Glutamatergic neuron (in vitro differentiated cells): Measurements from ENCODE around the gene WDHD1. TPM values are rescaled to one million over a fixed set of nuclear protein-coding genes. Genes with fewer than 3 reads are reported as not detected.

Source experiments
- DNase-seq: peaks from one replicate; pipeline ENCODE4 v3.0.0; 2022
- H3K27ac Mint-ChIP-seq: one replicate; pipeline ENCODE4 v1.8.0; 2020; ENCODE audit warnings: mild to moderate bottlenecking, mixed read lengths, inconsistent platforms; ENCODE audit not compliant: unreplicated experiment
- H3K27me3 Mint-ChIP-seq: one replicate; pipeline ENCODE4 v1.8.0; 2020; ENCODE audit warnings: mild to moderate bottlenecking, moderate library complexity, mixed read lengths, inconsistent platforms; ENCODE audit not compliant: unreplicated experiment
- H3K36me3 Mint-ChIP-seq: one replicate; pipeline ENCODE4 v1.8.0; 2020; ENCODE audit warnings: mild to moderate bottlenecking, mixed read lengths, inconsistent platforms; ENCODE audit not compliant: unreplicated experiment
- H3K4me1 Mint-ChIP-seq: one replicate; pipeline ENCODE4 v1.8.0; 2020; ENCODE audit warnings: mild to moderate bottlenecking, low read depth, mixed read lengths, inconsistent platforms; ENCODE audit not compliant: unreplicated experiment
- H3K4me3 Mint-ChIP-seq: one replicate; pipeline ENCODE4 v1.8.0; 2020; ENCODE audit warnings: mild to moderate bottlenecking, mixed read lengths, inconsistent platforms; ENCODE audit not compliant: unreplicated experiment
- H3K9me3 Mint-ChIP-seq: one replicate; pipeline ENCODE4 v1.8.0; 2020; ENCODE audit warnings: mild to moderate bottlenecking, moderate library complexity, mixed read lengths, inconsistent platforms; ENCODE audit not compliant: unreplicated experiment
- CTCF ChIP-seq: fragments of 200-600 bp; sonication (generic); IDR thresholded peaks from one replicate; pipeline ENCODE4 v1.5.0; 2021; ENCODE audit not compliant: partially characterized antibody, unreplicated experiment
- total RNA-seq: library from RNA; stranded (reverse); fragmentation: NEBNext Ultra II Directional; extraction: Animal tissue kit (Norgen Biotek cat#: 25700); gene quantifications from one replicate; pipeline ENCODE4 v1.2.1, GENCODE V29; 2021; ENCODE audit not compliant: unreplicated experiment

WDHD1 gene
- total RNA-seq, 1 donor from 2014 or later = 13.9 TPM

GRCh38 chr14:55019968-55020554, 6.8 kb downstream of the WDHD1 start:
- Mint-ChIP-seq H3K4me3 (no peak overlapping the region), H3K27ac (peak overlapping the region; percentile 8), H3K27me3 (no peaks in the 10 kb centered on the region), H3K4me1 (peaks cover 5% of the 10 kb centered on the region), H3K9me3 (peaks cover 1% of the 10 kb centered on the region), H3K36me3 (no peaks in the 10 kb centered on the region)
- DNase-seq = no peak
- TF ChIP-seq CTCF = no peak

- no peaks in the 10 kb centered on the region for H3K9me3 Mint-ChIP-seq
- H3K4me3 Mint-ChIP-seq = no peak overlapping the region
- no peaks in the 10 kb centered on the region for H3K36me3 Mint-ChIP-seq
- no peak for TF ChIP-seq CTCF
- no peak overlapping the region for H3K27ac Mint-ChIP-seq
- H3K27me3 Mint-ChIP-seq = no peaks in the 10 kb centered on the region
- no peaks in the 10 kb centered on the region for H3K4me1 Mint-ChIP-seq
- DNase-seq = no peak
Observed at GRCh38 chr14:55015006-55015405, 11.9 kb downstream of the WDHD1 start.

GRCh38 chr14:55005071-55005470, 21.8 kb downstream of the WDHD1 start:
- Mint-ChIP-seq H3K36me3 (no peaks in the 10 kb centered on the region), H3K27ac (no peak overlapping the region), H3K27me3 (no peaks in the 10 kb centered on the region), H3K9me3 (no peaks in the 10 kb centered on the region), H3K4me3 (no peak overlapping the region), H3K4me1 (no peaks in the 10 kb centered on the region)
- DNase-seq = no peak
- no peak for TF ChIP-seq CTCF

GRCh38 chr14:55000381-55000780, 26.5 kb downstream of the WDHD1 start:
- H3K4me1 Mint-ChIP-seq = no peaks in the 10 kb centered on the region
- no peak overlapping the region for H3K4me3 Mint-ChIP-seq
- no peak for DNase-seq
- no peak for TF ChIP-seq CTCF
- no peaks in the 10 kb centered on the region for H3K27me3 Mint-ChIP-seq
- no peak overlapping the region for H3K27ac Mint-ChIP-seq
- no peaks in the 10 kb centered on the region for H3K36me3 Mint-ChIP-seq
- H3K9me3 Mint-ChIP-seq = no peaks in the 10 kb centered on the region

GRCh38 chr14:54985156-54985555, 41.7 kb downstream of the WDHD1 start:
- H3K4me3 Mint-ChIP-seq = no peak overlapping the region
- no peaks in the 10 kb centered on the region for H3K9me3 Mint-ChIP-seq
- H3K27ac Mint-ChIP-seq = no peak overlapping the region
- no peaks in the 10 kb centered on the region for H3K27me3 Mint-ChIP-seq
- no peak for DNase-seq
- TF ChIP-seq CTCF = no peak
- H3K4me1 Mint-ChIP-seq = no peaks in the 10 kb centered on the region
- no peaks in the 10 kb centered on the region for H3K36me3 Mint-ChIP-seq
